GM12872 (cell line): ENCODE measurements around the gene OR2L13.

Experiments used
- TF ChIP-seq, protein P1 (sequence below): IDR thresholded peaks from 3 replicates; pipeline ENCODE4 v1.5.1; 2011; ENCODE audit warnings: low read depth, mild to moderate bottlenecking, low read length, moderate library complexity; ENCODE audit not compliant: insufficient read depth

Gene OR2L13

DNA sequence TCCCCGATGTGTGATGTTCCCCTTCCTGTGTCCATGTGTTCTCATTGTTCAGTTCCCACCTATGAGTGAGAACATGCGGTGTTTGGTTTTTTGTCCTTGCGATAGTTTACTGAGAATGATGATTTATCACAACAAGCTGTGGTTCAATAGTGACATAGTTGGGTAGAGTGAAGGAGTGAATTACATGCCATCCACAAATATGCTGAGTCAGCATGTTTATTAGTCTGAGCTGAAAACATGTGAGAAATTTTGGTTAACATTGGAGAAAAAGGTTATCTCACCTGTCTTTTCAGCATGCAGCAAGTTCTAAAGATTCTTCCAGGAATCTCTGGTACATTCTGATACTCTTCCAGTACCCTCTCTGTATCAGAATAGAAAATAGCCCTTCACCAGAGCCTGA, 29.4 kb upstream of the OR2L13 start:
- TF ChIP-seq, protein P1, sequence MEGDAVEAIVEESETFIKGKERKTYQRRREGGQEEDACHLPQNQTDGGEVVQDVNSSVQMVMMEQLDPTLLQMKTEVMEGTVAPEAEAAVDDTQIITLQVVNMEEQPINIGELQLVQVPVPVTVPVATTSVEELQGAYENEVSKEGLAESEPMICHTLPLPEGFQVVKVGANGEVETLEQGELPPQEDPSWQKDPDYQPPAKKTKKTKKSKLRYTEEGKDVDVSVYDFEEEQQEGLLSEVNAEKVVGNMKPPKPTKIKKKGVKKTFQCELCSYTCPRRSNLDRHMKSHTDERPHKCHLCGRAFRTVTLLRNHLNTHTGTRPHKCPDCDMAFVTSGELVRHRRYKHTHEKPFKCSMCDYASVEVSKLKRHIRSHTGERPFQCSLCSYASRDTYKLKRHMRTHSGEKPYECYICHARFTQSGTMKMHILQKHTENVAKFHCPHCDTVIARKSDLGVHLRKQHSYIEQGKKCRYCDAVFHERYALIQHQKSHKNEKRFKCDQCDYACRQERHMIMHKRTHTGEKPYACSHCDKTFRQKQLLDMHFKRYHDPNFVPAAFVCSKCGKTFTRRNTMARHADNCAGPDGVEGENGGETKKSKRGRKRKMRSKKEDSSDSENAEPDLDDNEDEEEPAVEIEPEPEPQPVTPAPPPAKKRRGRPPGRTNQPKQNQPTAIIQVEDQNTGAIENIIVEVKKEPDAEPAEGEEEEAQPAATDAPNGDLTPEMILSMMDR: no peak

GRCh38 chr1:248098529-248098928, 3.5 kb downstream of the OR2L13 start:
- TF ChIP-seq, protein P1: no peak

DNA sequence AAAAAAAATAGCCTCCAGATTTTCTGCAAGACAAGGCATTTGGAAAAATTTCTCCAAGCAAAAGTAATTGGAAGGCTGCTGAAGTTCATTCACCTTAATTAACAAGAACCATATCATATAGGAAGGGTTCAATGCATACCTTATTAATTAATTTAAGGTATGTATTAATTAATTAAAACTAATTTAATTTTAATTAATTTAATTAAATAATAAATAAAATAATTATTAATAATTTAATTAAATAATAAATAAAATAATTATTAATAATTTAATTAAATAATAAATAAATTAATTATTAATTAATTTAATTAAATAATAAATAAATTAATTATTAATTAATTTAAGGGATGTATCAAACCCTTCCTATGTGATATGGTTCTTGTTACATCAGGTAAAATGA, 7.9 kb downstream of the OR2L13 start:
- TF ChIP-seq, protein P1: no peak

GRCh38 chr1:248111157-248111556, 16.2 kb downstream of the OR2L13 start:
- TF ChIP-seq, protein P1: no peak

GRCh38 chr1:248114890-248115289, 19.9 kb downstream of the OR2L13 start:
- TF ChIP-seq, protein P1: no peak

- TF ChIP-seq, protein P1: no peak
These were observed 32.7 kb downstream of the OR2L13 start for GRCh38 chr1:248127653-248128052.

DNA sequence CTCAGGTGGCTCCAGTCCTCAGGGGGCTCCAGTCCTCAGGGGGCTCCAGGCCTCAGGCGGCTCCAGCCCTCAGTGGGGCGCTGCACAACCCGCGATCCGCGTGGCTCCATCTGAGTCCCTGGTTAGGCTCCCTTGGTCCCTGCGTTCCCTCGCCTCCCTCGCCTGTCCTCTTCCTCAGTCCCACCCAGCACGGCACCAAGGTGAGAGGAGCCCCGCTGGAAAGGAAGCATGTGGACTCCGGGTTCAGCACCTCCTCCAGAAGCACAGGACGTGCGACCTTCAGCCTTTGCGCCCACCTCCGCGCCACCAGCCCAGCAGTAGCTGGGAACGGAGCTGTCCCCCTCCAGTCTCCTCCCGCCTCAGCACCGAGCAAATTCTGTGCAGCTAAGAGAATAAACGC, 41.8 kb downstream of the OR2L13 start:
- TF ChIP-seq, protein P1: no peak

- TF ChIP-seq, protein P1: no peak
These were observed 45.9 kb downstream of the OR2L13 start for GRCh38 chr1:248140846-248141245.
